ENCODE results near the gene MSTO1.
"Not testable (repeated sequence)": the region's sequence is repeated elsewhere in the genome, so short reads cannot be mapped to it uniquely, and the experiment has no call there.

DNA sequence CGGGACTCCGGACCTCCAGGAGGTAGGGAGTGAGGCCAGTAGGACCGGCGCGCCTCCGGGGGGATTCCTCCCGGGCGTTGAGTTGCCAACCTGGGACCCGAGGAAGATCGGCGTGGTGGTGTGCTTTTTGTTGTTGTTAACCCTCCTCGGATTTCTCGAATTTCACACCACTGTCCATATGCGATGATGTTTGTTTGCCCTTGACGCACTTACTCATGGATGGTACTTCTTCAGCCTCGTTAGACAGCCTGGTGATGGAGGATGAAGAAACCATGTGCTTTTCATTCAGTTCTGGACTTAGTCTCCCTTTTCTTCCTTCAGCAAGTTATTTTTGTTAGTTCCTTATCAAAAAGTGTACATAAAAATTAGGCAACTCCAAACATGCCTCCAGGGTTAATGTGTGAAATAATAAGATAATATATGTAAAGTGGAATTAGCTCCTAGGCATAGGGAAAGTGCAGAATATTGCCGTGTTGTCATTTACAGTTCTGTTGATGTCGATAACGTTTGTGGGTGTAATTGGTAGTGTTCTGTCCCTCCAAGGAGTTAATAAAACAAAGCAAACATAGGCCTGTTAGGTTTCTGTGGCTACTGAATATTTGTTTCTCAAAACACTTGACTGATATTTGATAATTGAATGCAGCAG lies 46.5 kb upstream of the MSTO1 start:
- TF ChIP-seq CTCF (conservative IDR thresholded peaks at IDR 0.05 in 1 of 2, IDR thresholded peaks at IDR 0.05 in 1 of 2; ENCODE audit: extremely low read depth in 1 of 2, insufficient read depth in 1 of 2, low read depth in 1 of 2, low read length in 2 of 2); EZH2 (IDR thresholded peaks at IDR 0.05; ENCODE audit: borderline replicate concordance, low read length): not testable (repeated sequence)

Data from mammary epithelial cell (primary cell).